GM23338 (cell line): ENCODE data around the gene FAAP100.

ENCODE experiments used
- CREB1 ChIP-seq: fragments of 250-450 bp; sonication (Bioruptor Pico); IDR thresholded peaks from 2 replicates; pipeline ENCODE4 v1.5.0; 2020; ENCODE audit warnings: low read depth, mild to moderate bottlenecking, moderate library complexity
- CTCF ChIP-seq, 2 experiments: fragments of 200-600 bp in 1 of 2; sonication (generic) in 1 of 2; conservative IDR thresholded peaks; 2 replicates each; pipeline versions ENCODE4 v1.5.1 to v1.6.1; 2016 to 2017; ENCODE audit warnings: antibody characterized with exemption in 2 of 2, low read depth in 2 of 2, mild to moderate bottlenecking in 2 of 2, moderate library complexity in 1 of 2
- EZH2 ChIP-seq: fragments of 200-600 bp; sonication (generic); IDR thresholded peaks from one replicate; pipeline ENCODE4 v1.8.0; 2017; ENCODE audit warnings: antibody characterized with exemption, mild to moderate bottlenecking, low read depth; ENCODE audit not compliant: unreplicated experiment
- EZH2phosphoT487 ChIP-seq: fragments of 200-600 bp; sonication (generic); IDR thresholded peaks from one replicate; pipeline ENCODE4 v1.8.1; 2018; ENCODE audit warnings: antibody characterized with exemption; ENCODE audit not compliant: unreplicated experiment
- JUNB ChIP-seq: IDR thresholded peaks from one replicate; pipeline ENCODE4 v1.6.1; 2016; ENCODE audit warnings: antibody characterized with exemption; ENCODE audit not compliant: unreplicated experiment
- NANOG ChIP-seq: IDR thresholded peaks from 2 replicates; pipeline ENCODE4 v1.6.1; 2016; ENCODE audit warnings: antibody characterized with exemption, borderline replicate concordance
- POLR2AphosphoS5 ChIP-seq: IDR thresholded peaks from 2 replicates; pipeline ENCODE4 v1.6.1; 2016; ENCODE audit warnings: antibody characterized with exemption, low read depth
- STAT1 ChIP-seq: IDR thresholded peaks from one replicate; pipeline ENCODE4 v1.6.1; 2016; ENCODE audit warnings: antibody characterized with exemption; ENCODE audit not compliant: unreplicated experiment
- ZNF462 ChIP-seq: fragments of 250-450 bp; sonication (Bioruptor Pico); IDR thresholded peaks from 2 replicates; pipeline ENCODE4 v1.5.0; 2020; ENCODE audit warnings: mild to moderate bottlenecking, moderate library complexity
- TF ChIP-seq, protein P1 (sequence below): IDR thresholded peaks from one replicate; pipeline ENCODE4 v1.6.1; 2018; ENCODE audit warnings: antibody characterized with exemption; ENCODE audit not compliant: unreplicated experiment
- TF ChIP-seq, protein P2 (sequence below): IDR thresholded peaks from 2 replicates; pipeline ENCODE4 v1.6.1; 2016; ENCODE audit warnings: antibody characterized with exemption

- TF ChIP-seq, protein P1, sequence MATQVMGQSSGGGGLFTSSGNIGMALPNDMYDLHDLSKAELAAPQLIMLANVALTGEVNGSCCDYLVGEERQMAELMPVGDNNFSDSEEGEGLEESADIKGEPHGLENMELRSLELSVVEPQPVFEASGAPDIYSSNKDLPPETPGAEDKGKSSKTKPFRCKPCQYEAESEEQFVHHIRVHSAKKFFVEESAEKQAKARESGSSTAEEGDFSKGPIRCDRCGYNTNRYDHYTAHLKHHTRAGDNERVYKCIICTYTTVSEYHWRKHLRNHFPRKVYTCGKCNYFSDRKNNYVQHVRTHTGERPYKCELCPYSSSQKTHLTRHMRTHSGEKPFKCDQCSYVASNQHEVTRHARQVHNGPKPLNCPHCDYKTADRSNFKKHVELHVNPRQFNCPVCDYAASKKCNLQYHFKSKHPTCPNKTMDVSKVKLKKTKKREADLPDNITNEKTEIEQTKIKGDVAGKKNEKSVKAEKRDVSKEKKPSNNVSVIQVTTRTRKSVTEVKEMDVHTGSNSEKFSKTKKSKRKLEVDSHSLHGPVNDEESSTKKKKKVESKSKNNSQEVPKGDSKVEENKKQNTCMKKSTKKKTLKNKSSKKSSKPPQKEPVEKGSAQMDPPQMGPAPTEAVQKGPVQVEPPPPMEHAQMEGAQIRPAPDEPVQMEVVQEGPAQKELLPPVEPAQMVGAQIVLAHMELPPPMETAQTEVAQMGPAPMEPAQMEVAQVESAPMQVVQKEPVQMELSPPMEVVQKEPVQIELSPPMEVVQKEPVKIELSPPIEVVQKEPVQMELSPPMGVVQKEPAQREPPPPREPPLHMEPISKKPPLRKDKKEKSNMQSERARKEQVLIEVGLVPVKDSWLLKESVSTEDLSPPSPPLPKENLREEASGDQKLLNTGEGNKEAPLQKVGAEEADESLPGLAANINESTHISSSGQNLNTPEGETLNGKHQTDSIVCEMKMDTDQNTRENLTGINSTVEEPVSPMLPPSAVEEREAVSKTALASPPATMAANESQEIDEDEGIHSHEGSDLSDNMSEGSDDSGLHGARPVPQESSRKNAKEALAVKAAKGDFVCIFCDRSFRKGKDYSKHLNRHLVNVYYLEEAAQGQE: no peak
- no peak for TF ChIP-seq CTCF (conservative IDR thresholded peaks at IDR 0.05; ENCODE audit: low read depth in 2 of 2)
- TF ChIP-seq CREB1 (CRISPR knock-in tag): no peak
- TF ChIP-seq, protein P2, sequence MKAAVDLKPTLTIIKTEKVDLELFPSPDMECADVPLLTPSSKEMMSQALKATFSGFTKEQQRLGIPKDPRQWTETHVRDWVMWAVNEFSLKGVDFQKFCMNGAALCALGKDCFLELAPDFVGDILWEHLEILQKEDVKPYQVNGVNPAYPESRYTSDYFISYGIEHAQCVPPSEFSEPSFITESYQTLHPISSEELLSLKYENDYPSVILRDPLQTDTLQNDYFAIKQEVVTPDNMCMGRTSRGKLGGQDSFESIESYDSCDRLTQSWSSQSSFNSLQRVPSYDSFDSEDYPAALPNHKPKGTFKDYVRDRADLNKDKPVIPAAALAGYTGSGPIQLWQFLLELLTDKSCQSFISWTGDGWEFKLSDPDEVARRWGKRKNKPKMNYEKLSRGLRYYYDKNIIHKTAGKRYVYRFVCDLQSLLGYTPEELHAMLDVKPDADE: no peak
- TF ChIP-seq EZH2: no peak
- no peak for TF ChIP-seq POLR2AphosphoS5
- TF ChIP-seq NANOG: no peak
- no peak for TF ChIP-seq EZH2phosphoT487
- no peak for TF ChIP-seq STAT1
- TF ChIP-seq ZNF462: no peak
- TF ChIP-seq JUNB: no peak
Measured at GRCh38 chr17:81539961-81540675, 12.0 kb downstream of the FAAP100 start.
